H9 (cell line): Measurements from ENCODE around the gene SCGB1D1. TPM values are rescaled to one million over a fixed set of nuclear protein-coding genes. Genes with fewer than 3 reads are reported as not detected.

Source experiments
- DNase-seq: peaks from one replicate; pipeline ENCODE4 v3.0.0-alpha.2; 2017
- H2AFZ ChIP-seq: one replicate; pipeline ENCODE4 v1.6.1; 2013; ENCODE audit warnings: mild to moderate bottlenecking, low read length, control low read depth, moderate library complexity
- H2AK5ac ChIP-seq: 2 replicates; pipeline ENCODE4 v1.6.1; 2013; ENCODE audit warnings: low read length, control low read depth, mixed read lengths; ENCODE audit not compliant: insufficient read length
- H2BK120ac ChIP-seq: one replicate; pipeline ENCODE4 v1.6.1; 2013; ENCODE audit warnings: low read depth, mild to moderate bottlenecking, low read length, control low read depth, inconsistent platforms; ENCODE audit not compliant: poor library complexity, severe bottlenecking
- H2BK12ac ChIP-seq: 2 replicates; pipeline ENCODE4 v1.6.1; 2013; ENCODE audit warnings: low read length, control low read depth, mixed read lengths, low read depth; ENCODE audit not compliant: insufficient read length
- H2BK15ac ChIP-seq: 2 replicates; pipeline ENCODE4 v1.6.1; 2013; ENCODE audit warnings: low read depth, low read length, control low read depth
- H2BK20ac ChIP-seq: one replicate; pipeline ENCODE4 v1.6.1; 2013; ENCODE audit warnings: low read depth, mild to moderate bottlenecking, low read length, control low read depth, inconsistent platforms; ENCODE audit not compliant: poor library complexity, severe bottlenecking
- H2BK5ac ChIP-seq: 2 replicates; pipeline ENCODE4 v1.6.1; 2013; ENCODE audit warnings: low read length, control low read depth, mixed read lengths; ENCODE audit not compliant: insufficient read length
- H3K14ac ChIP-seq: 2 replicates; pipeline ENCODE4 v1.6.1; 2013; ENCODE audit warnings: low read length, control low read depth; ENCODE audit not compliant: insufficient read depth
- H3K18ac ChIP-seq: 2 replicates; pipeline ENCODE4 v1.6.1; 2013; ENCODE audit warnings: low read depth, mild to moderate bottlenecking, mixed read lengths, low read length, control low read depth; ENCODE audit not compliant: insufficient read length
- H3K23ac ChIP-seq: 2 replicates; pipeline ENCODE4 v1.6.1; 2013; ENCODE audit warnings: low read length, control low read depth, mixed read lengths, low read depth; ENCODE audit not compliant: insufficient read length
- H3K23me2 ChIP-seq: 2 replicates; pipeline ENCODE4 v1.6.1; 2013; ENCODE audit warnings: low read depth, mild to moderate bottlenecking, mixed read lengths, low read length, control low read depth; ENCODE audit not compliant: insufficient read length, poor library complexity, severe bottlenecking
- H3K27ac ChIP-seq: 2 replicates; pipeline ENCODE4 v1.5.1; 2013; ENCODE audit warnings: low read length, control low read depth, mixed read lengths, low read depth; ENCODE audit not compliant: insufficient read length
- H3K27me3 ChIP-seq: 2 replicates; pipeline ENCODE4 v1.6.1; 2013; ENCODE audit warnings: low read length, control low read depth, inconsistent platforms; ENCODE audit not compliant: insufficient read depth
- H3K4ac ChIP-seq: 2 replicates; pipeline ENCODE4 v1.6.1; 2013; ENCODE audit warnings: low read depth, mild to moderate bottlenecking, control low read depth, inconsistent platforms, low read length, moderate library complexity
- H3K4me1 ChIP-seq: 2 replicates; pipeline ENCODE4 v1.6.1; 2013; ENCODE audit warnings: low read length, control low read depth, inconsistent platforms; ENCODE audit not compliant: insufficient read depth
- H3K4me2 ChIP-seq: 2 replicates; pipeline ENCODE4 v1.6.1; 2013; ENCODE audit warnings: low read length, control low read depth, mixed read lengths; ENCODE audit not compliant: insufficient read length, insufficient read depth
- H3K56ac ChIP-seq: 2 replicates; pipeline ENCODE4 v1.6.1; 2013; ENCODE audit warnings: low read depth, mild to moderate bottlenecking, mixed read lengths, low read length, control low read depth; ENCODE audit not compliant: insufficient read length
- H3K79me1 ChIP-seq: 2 replicates; pipeline ENCODE4 v1.6.1; 2013; ENCODE audit warnings: low read depth, mild to moderate bottlenecking, moderate library complexity, low read length, control low read depth, inconsistent platforms; ENCODE audit not compliant: insufficient read depth, poor library complexity, severe bottlenecking
- H3K79me2 ChIP-seq: 2 replicates; pipeline ENCODE4 v1.6.1; 2013; ENCODE audit warnings: low read length, control low read depth, inconsistent platforms; ENCODE audit not compliant: insufficient read depth
- H3K9ac ChIP-seq: 2 replicates; pipeline ENCODE4 v1.6.1; 2013; ENCODE audit warnings: low read length, control low read depth, mixed read lengths; ENCODE audit not compliant: insufficient read length; ENCODE audit errors: extremely low read depth
- H3K9me3 ChIP-seq: one replicate; pipeline ENCODE4 v1.6.1; 2013; ENCODE audit warnings: low read depth, low read length, inconsistent platforms; ENCODE audit not compliant: control insufficient read depth
- H3T11ph ChIP-seq: one replicate; pipeline ENCODE4 v1.6.1; 2013; ENCODE audit warnings: mild to moderate bottlenecking, low read length, control low read depth, inconsistent platforms
- H4K20me1 ChIP-seq: one replicate; pipeline ENCODE4 v1.6.1; 2013; ENCODE audit not compliant: control insufficient read depth, insufficient read length, insufficient read depth
- H4K5ac ChIP-seq: 2 replicates; pipeline ENCODE4 v1.6.1; 2013; ENCODE audit warnings: low read depth, mild to moderate bottlenecking, mixed read lengths, low read length, control low read depth; ENCODE audit not compliant: insufficient read length
- H4K8ac ChIP-seq: replicated peaks from 2 replicates; pipeline ENCODE4 v1.6.1; 2013; ENCODE audit warnings: low read length, control low read depth, mixed read lengths, low read depth; ENCODE audit not compliant: insufficient read length
- H4K91ac ChIP-seq: 2 replicates; pipeline ENCODE4 v1.6.1; 2013; ENCODE audit warnings: low read depth, mild to moderate bottlenecking, moderate library complexity, mixed read lengths, low read length, control low read depth; ENCODE audit not compliant: insufficient read length
- H3K27ac Mint-ChIP-seq, 3 experiments: 2 replicates in 2 of 3; 3 replicates in 1 of 3; pipeline ENCODE4 v1.8.0; 2020 to 2021; ENCODE audit warnings: mixed read lengths in 3 of 3, mild to moderate bottlenecking in 1 of 3, moderate library complexity in 1 of 3
- H3K27me3 Mint-ChIP-seq: 2 replicates; pipeline ENCODE4 v1.8.0; 2021; ENCODE audit warnings: low read depth, mild to moderate bottlenecking, moderate library complexity, mixed read lengths
- H3K36me3 Mint-ChIP-seq, 3 experiments: 2 replicates in 2 of 3; 3 replicates in 1 of 3; pipeline ENCODE4 v1.8.0; 2020 to 2021; ENCODE audit warnings: low read depth in 3 of 3, mixed read lengths in 3 of 3; ENCODE audit not compliant: insufficient read depth in 1 of 3
- H3K4me1 Mint-ChIP-seq, 2 experiments: 2 replicates each; pipeline ENCODE4 v1.8.0; 2020; ENCODE audit warnings: mixed read lengths in 2 of 2
- H3K4me3 Mint-ChIP-seq, 2 experiments: 2 replicates in 1 of 2; 3 replicates in 1 of 2; pipeline ENCODE4 v1.8.0; 2020 to 2021; ENCODE audit warnings: mild to moderate bottlenecking in 2 of 2, mixed read lengths in 2 of 2, moderate library complexity in 1 of 2
- H3K9me3 Mint-ChIP-seq, 2 experiments: 2 replicates in 1 of 2; 3 replicates in 1 of 2; pipeline ENCODE4 v1.8.0; 2020; ENCODE audit warnings: mild to moderate bottlenecking in 2 of 2, mixed read lengths in 2 of 2, moderate library complexity in 1 of 2
- WGBS: extraction: QIAGEN DNeasy Blood & Tissue Kit; methylation state at CpG from one replicate; pipeline ENCODE4 v1.1.7; 2013; ENCODE audit warnings: missing lambda C conversion rate, low lambda C conversion rate, mixed read lengths; ENCODE audit not compliant: insufficient read length; ENCODE audit errors: extremely low coverage; 5-methylcytosine and 5-hydroxymethylcytosine counted together
- total RNA-seq: library from RNA; stranded (reverse); gene quantifications from 2 replicates; pipeline ENCODE4 v1.2.1, GENCODE V29; 2021
- TF ChIP-seq, protein P1 (sequence below): fragments of 200-600 bp; sonication (generic); conservative IDR thresholded peaks from 3 replicates; pipeline ENCODE4 v1.8.0; 2021; ENCODE audit warnings: antibody characterized with exemption, mild to moderate bottlenecking

The SCGB1D1 gene
- total RNA-seq, 1 experiment from 2014 or later, result not detected

DNA sequence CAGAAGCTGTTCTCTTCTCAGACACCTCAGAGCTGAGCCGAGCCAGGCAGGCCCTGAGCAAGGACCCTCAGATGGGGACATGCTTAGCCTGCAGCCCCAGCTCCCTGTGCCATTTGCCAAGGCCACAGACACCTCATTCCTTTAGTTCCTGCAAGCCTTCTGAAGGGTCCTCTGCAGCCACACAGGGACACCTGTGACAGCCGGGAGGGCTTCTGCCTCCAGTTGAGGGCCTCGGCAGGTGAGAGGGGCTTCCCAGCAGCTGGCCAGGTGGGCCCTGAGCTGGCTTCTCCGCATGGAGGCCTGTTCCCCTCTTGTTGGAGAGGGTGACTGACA lies 48.0 kb upstream of the SCGB1D1 start:
- H3K14ac ChIP-seq, result no peak overlapping the region
- H4K8ac ChIP-seq, result no peak overlapping the region
- no peak overlapping the region for H3K4me2 ChIP-seq
- H3K4me1 ChIP-seq, result no peaks in the 10 kb centered on the region
- no peak overlapping the region for H2BK5ac ChIP-seq
- no peaks in the 10 kb centered on the region for H3K79me2 ChIP-seq
- no peak overlapping the region for H2BK12ac ChIP-seq
- H3K56ac ChIP-seq, result no peak overlapping the region
- no CpG with 5 or more reads among the region's 4 CpGs for WGBS
- H4K91ac ChIP-seq, result no peak overlapping the region
- H3K79me1 ChIP-seq, result peaks cover 3% of the 10 kb centered on the region
- no peak overlapping the region for H4K5ac ChIP-seq
- no peak overlapping the region for H2AK5ac ChIP-seq
- no peak overlapping the region for H2BK15ac ChIP-seq
- H3K27me3 ChIP-seq, result no peaks in the 10 kb centered on the region
- no peaks in the 10 kb centered on the region for H3K9me3 ChIP-seq
- H3K4me3 Mint-ChIP-seq, result no peak overlapping the region
- H3K27me3 Mint-ChIP-seq, result no peaks in the 10 kb centered on the region
- no peaks in the 10 kb centered on the region for H3K23me2 ChIP-seq
- H3K9ac ChIP-seq, result no peak overlapping the region
- H3K4ac ChIP-seq, result no peak overlapping the region
- TF ChIP-seq, protein P1, sequence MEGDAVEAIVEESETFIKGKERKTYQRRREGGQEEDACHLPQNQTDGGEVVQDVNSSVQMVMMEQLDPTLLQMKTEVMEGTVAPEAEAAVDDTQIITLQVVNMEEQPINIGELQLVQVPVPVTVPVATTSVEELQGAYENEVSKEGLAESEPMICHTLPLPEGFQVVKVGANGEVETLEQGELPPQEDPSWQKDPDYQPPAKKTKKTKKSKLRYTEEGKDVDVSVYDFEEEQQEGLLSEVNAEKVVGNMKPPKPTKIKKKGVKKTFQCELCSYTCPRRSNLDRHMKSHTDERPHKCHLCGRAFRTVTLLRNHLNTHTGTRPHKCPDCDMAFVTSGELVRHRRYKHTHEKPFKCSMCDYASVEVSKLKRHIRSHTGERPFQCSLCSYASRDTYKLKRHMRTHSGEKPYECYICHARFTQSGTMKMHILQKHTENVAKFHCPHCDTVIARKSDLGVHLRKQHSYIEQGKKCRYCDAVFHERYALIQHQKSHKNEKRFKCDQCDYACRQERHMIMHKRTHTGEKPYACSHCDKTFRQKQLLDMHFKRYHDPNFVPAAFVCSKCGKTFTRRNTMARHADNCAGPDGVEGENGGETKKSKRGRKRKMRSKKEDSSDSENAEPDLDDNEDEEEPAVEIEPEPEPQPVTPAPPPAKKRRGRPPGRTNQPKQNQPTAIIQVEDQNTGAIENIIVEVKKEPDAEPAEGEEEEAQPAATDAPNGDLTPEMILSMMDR, result no peak
- DNase-seq, result no peak
- no peak overlapping the region for H3K18ac ChIP-seq
- no peaks in the 10 kb centered on the region; a peak in 1 of 5 replicates for H3K9me3 Mint-ChIP-seq
- H3K27ac Mint-ChIP-seq, result no peak overlapping the region
- no peak overlapping the region for H2AFZ ChIP-seq
- no peak overlapping the region for H3K27ac ChIP-seq
- no peak overlapping the region for H3K23ac ChIP-seq
- no peaks in the 10 kb centered on the region for H3K4me1 Mint-ChIP-seq
- H4K20me1 ChIP-seq, result no peaks in the 10 kb centered on the region
- H2BK20ac ChIP-seq, result no peak overlapping the region
- no peak overlapping the region for H3T11ph ChIP-seq
- H3K36me3 Mint-ChIP-seq, result peaks cover 35 to 94% (median 75%) of the 10 kb centered on the region in 3 experiments; a peak in 6 of 7 replicates
- H2BK120ac ChIP-seq, result no peak overlapping the region
